ENCODE results near the gene MITF.
A peak's percentile ranks its signal among the peaks of the same experiment; 100 is the strongest.

MITF gene

GRCh38 chr3:69761896-69762767, 22.9 kb downstream of the MITF start:
- DNase-seq: peak; percentile 18

GRCh38 chr3:69762768-69763229, 23.5 kb downstream of the MITF start:
- no peak for DNase-seq

DNA sequence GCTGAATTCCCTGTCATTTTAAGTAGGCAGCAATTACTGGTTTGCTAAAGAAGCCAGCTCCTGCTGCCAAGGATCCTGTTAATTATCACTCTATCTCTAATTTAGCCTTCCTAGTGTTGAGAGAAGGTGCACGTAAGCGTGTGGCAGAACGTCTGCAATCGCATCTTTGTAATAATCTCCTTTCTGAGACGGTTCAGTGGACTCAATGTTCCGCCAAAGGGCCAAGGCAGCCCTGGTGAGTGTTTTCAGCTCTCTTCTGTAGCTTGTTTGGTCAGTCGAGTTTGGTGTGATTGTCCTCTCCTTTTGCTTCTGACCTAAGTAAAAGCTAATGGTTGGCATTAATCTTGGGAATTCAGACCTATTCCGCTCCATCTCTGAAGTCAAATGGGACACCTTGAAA, 24.2 kb downstream of the MITF start:
- DNase-seq: no peak

- DNase-seq: no peak
These were observed 25.0 kb downstream of the MITF start for GRCh38 chr3:69764121-69764741.

DNA sequence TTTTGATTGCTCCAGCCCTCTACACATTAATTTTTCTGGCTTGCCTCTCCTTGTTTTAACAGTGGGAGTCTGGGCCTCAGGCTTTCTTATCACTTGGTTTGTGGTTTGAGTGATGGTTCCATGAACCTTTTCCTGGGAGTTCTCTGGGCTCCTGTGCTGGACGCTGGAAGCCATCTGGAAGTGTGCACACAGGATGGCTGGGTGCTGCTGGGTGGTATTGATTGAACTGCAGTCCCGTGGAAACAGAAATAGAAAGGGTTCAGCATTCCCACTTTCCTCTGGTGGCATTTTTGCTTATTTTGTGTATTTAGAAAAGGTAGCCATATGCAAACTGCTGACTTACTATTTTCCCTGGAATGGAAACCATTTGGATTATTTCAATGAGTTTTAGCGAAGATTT, 25.6 kb downstream of the MITF start:
- DNase-seq: no peak

DNA sequence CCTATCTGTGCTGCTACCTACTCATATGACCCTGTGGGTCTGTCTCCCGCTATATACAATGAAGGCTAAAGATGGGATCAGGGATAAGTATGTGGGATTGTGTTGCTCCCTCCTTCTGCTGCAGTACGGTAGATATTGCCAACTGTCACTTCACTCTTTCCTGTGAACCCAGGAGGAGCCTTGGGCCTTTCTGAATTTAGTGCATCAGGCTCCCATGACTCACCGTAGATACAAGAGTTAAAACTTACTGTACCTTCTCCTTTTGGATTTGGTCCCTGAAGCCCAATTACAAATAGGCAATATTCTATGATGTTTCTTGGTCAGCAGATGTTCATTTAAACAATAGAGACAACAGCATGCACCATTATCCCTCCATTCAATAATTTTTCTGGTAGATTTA, 27.4 kb downstream of the MITF start:
- no peak for DNase-seq

- no peak for DNase-seq
These were observed 28.3 kb downstream of the MITF start for GRCh38 chr3:69767571-69767970.

DNA sequence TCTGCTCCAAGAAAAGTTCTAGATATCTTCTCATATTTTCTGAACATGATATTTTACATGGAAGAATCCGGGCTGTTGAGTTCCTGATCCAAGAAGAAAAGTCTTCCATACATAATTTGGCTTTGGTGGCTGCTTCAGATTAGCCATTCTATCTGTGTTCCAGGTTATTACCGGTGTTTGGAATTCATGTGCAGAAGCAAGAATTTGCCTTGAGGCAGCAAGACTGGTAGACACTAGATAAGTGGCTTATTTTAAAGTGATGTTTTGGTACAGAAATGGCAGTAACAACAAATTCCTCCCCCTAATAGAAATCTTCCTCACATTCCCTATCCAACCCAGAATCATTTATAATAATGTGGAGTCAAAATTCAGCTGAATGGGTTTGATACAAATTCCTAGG, 29.2 kb downstream of the MITF start:
- no peak for DNase-seq

DNA sequence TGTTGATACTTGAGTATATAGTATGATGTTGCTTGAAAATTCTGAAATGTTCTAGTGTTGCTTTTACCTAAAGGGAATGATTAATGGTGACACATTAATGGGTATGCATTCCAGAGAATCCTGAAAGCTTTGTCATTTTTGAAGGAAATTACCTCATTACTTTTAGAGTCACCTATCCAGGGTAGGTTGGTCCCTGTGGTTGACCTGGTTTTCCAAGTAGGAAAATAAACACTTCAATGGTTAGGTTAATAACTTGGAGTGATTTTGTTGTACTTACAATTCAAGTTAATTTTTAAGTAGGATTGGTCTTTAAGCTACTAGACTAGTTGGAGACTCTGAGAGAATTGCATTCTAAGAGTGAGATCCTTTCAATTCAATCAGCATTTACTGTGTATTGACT, 31.0 kb downstream of the MITF start:
- no peak for DNase-seq

DNA sequence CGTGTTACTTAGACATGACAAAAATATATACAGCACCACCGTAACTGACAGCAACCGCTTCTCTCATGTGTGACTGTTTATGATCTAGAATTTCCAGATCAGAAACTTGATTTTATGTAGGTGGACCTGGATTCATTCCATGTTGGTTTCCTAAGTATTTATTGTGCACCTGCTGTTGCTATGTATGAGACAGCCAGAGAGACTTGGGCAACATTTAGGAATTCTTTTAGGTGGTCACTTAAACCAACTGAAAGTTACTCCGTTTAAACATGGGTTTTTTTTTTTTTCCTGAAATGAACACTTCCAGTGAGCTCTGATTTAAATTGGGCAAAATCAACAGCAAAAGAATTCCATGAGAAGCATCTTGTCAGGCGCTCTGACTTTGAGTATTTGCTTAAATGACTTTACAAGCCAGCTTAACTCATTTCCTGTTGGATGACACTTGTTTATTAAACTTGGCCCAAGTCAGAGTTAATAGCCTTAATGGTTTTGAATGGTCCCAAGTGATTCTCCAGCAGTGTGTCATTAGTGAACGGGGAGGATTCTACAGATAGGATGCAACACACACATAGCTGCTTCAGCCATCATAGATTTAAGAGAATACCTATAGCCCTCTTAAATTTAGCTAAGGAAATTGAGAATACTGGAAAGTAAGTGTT, 31.8 kb downstream of the MITF start:
- DNase-seq: no peak

DNA sequence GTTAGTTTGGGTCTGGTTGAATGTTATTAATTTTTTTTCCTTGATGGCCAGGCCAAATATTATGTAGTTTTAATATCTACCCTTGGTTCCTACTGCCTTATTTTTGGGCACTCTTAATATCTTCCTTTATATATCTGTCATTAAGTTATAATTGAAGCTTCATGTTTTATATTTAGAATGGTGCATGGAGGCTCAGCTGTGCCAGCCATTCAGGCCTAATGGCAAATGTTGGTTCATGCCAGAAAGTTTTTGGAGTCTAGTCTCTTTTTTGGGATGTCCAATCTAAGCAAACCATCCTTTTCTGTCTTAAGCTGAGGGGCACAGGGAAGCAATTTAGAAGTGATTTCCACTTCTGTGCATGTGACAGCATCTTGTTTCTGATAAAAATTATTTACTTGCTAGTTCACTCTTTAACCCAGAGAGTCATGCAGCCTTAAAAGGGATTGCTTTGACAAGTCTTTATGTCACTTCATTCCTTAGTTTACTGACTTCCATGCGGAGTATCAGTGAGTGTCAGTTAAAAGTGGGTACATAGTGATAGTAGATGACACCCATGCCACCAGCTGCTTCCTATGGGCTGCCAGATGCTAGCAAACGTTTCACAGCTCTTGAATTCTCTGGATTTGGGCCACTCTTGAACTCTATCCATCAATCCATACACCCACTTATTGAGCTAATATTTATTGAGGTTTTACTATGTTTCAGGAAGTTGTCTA, 33.0 kb downstream of the MITF start:
- DNase-seq: no peak

DNA sequence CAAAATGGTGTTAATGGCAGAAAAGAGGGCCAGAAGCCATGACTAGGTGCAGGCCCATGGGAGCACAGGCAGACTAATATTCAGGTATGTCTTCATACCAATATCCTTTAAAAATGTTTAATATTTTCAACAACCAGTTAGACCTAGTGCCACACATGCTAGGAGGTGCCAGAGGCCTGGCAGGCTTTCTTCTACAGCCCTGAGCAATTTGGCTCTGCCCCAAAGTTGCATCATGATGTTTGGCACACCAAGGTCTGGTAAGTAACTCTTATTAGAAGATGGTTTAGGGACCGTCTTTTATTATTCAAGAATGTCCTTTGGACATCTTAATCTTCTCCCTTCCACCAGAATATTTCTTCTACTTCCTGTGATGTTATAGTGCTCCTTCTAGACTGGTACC, 34.8 kb downstream of the MITF start:
- DNase-seq: no peak

DNA sequence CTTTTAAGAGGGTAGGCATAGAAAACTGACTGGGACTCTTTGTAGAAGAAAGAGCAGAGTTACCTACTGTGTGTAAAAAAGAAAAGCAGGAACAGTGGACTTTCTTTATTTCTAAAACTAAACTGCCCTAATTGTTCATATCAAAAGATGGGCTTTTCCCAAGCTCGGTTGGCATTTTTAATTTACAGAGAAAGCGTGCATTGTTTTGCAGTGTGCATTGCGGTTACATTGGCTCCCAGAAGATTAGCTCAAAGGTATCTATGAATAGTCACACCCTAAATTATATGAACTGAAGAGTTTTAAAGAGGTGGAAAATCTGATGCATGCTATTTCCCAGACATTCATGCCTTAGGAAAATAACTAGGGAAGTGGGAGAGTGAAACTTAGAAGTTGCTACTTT, 36.5 kb downstream of the MITF start:
- DNase-seq: no peak

DNA sequence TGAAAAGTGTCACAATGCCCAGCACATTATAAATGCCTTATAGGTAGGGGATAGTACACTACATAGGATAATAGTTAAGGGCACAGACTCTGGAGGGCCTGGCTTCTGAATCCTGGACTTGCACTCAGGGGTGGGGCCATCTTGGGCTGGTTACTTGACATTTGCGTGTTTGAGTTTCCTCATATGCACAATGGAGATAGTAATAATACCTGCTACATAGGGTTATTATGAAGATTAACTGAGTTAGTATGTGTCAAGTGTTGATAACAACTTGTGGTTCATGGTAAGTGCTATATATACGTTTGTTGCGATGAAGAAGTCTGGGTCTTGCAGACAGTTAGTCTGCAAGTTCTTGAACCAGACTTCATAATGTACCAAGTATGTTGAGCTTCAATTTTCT, 37.0 kb downstream of the MITF start:
- no peak for DNase-seq

- no peak for DNase-seq
These were observed 37.8 kb downstream of the MITF start for GRCh38 chr3:69776920-69777581.

DNA sequence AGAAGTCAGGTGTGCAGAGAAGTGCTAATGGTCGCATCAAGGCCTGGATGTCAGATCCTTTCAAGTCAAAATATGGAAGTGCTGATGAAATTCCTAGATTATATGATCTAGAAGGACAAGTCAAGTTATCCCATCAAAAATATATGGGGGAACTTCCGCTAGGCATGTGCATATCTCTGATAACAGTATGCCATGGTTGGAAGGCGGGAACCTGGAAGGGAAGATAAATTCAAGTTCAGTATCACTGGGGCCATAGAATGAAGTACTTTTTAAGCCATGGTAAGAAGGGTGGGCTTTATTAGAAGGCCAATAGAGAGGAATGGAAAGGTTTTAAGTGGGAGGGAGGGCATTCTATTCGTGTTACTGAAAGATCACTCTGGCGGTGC, 38.3 kb downstream of the MITF start:
- DNase-seq: no peak

DNA sequence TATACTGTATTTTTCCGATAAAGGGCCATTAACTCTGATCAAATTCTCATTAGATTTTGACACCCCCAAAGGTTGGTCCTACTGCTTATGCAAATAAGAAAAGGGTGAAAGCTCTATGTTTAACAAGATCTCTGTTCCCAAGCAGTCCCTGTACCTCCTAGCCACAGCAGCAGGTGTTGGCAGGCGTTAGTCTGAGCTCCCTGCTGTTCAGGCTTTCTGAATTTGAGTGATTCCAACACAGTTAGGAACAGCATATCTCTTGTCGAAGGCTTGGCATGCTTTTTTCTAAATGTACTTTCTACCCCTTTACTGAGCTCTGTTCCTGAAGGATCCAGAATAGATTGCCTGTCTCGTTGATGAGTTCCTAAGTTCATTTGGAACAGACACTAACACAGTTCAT, 42.3 kb downstream of the MITF start:
- DNase-seq: no peak

DNA sequence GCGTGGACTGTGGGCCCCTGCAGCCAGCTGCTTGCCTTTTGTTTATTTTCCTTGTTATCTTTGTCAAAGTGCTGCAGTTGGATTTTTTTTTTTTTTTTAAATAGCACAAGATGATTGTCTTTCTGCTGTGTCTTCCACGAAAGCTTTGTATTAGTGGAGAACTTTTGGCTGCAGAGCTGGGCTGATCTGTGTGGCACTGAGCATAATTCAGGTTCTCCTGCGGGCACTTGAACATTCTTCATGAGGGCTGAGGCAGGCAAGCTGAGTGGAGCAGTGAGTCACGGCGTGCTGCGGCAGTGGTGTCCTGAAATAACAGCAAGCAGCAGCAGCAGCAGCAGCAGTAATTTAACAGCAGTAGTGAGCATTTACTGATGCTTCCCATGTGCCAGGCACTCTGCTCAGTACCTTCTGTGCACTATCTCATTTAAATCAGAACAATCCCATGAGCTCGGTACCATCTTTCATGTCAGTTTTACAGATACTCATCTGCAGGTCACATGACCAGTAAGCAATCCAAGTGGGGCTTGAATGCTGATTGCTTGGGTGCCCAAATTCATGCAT, 45.8 kb downstream of the MITF start:
- DNase-seq: no peak

- no peak for DNase-seq
These were observed 46.6 kb downstream of the MITF start for GRCh38 chr3:69785769-69786320.

DNA sequence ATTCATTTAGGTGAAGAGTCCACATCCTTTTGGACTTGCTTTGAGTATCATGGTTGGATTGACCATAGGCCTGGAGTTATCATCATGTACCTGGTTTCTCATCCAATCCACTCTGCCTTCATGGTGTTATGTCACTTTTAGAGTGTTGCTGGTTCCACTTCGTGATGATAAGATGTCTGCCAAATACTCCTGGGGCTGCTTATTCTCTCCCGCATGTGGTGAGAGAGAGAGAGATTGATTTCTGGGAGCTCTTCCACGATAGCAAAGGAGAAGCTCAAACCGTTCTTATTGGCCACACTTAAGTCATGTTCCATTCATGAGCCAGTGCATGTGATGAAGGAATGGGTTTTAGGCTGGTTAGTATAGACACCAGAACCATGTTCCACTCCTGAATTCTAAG, 47.6 kb downstream of the MITF start:
- no peak for DNase-seq

DNA sequence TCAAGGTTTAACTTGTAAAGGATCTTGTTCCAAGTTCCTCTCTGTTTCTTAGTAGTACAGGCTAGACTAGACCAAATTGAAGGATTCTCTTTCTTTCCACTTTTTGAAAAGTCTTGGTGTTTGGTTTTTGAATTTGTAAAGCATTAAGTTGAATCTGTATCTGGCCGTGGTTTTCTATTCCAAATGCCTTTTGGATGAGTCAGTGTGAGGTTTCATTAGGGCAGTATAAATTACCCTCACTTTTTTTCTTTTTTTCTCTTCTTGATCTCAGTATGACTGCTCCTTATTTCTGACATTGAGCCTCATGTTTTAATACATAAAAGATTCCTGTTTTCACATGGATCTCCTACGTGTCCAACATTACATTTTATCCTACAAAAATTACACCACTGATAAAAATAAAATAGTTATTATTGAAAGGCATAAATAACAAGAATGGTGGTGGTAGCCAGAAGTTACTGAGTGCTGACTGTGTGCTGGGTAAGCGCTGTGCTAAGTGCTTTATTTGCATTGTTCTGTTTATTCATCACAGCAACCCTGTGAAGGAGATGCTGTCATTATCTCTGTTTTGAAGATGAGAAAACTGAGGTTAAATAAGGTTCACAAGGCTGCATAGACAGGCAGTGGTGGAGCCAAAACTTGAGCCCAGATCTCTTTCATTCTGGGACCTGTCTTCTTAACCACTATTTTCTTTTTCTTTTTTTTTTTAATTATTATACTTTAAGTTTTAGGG, 48.3 kb downstream of the MITF start:
- DNase-seq: no peak
